ENCODE results near the gene BLOC1S5. TPM values are rescaled to one million over a fixed set of nuclear protein-coding genes. Genes with fewer than 3 reads are reported as not detected.

Gene BLOC1S5
- total and polyA plus RNA-seq, 7 donors: 5.6 to 17.7 (median 7.6) TPM

DNA sequence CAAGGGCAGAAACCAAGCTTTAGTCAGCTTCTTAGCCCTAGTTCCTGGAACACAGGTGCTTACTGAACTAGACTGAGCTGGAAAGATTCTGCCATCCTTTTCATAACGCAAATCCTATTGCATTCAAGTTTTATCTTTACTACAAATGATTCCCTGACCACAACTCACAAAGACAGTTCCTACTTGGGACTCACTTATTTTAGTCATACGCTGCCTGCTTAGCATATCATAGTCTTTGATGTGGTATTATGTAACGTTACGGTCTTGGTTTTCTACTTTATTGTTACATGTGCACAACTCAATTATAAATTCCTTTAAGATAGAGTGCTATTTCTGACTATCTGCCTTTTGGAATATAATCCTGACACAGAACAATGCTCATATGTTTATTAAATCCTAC, 59.1 kb downstream of the BLOC1S5 start:
- ATAC-seq: no peak
- no peaks in the 10 kb centered on the region for H3K9me3 ChIP-seq
- intact Hi-C loops (cut with DNase I): loop anchor here (5.0 kb wide), 1 partner anchor 278 kb away; the partner anchor contains the start of gene BMP6 (in 2 of the 2)

DNA sequence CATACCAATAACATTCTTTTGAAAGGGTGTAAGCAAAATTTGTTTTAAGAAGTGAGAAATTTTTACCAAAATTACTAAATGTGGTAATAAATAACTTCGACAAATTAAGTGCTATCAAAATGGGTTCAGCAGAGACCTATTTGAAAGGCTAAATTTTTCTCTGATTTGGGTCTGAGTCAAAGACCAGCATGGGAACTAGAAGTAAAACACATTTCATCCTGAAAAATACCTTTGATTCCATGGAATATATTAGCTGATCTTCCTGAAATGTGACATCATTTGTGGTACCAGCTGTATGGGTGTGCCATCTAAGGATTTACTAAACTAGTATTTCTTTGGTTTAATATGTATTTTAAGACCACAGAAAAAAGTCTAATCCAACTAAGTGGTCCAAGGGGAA, 63.6 kb downstream of the BLOC1S5 start:
- Histone ChIP-seq H3K4me1 (no peaks in the 10 kb centered on the region), H3K27ac (no peak overlapping the region), H3K36me3 (ENCODE audit: insufficient read depth in 1 of 2, low read depth in 1 of 2) (no peaks in the 10 kb centered on the region), H3K27me3 (ENCODE audit: insufficient read depth in 3 of 3, low read length in 2 of 3) (no peaks in the 10 kb centered on the region), H3K9me3 (no peaks in the 10 kb centered on the region), H3K4me3 (no peak overlapping the region)
- TF ChIP-seq, protein P1, sequence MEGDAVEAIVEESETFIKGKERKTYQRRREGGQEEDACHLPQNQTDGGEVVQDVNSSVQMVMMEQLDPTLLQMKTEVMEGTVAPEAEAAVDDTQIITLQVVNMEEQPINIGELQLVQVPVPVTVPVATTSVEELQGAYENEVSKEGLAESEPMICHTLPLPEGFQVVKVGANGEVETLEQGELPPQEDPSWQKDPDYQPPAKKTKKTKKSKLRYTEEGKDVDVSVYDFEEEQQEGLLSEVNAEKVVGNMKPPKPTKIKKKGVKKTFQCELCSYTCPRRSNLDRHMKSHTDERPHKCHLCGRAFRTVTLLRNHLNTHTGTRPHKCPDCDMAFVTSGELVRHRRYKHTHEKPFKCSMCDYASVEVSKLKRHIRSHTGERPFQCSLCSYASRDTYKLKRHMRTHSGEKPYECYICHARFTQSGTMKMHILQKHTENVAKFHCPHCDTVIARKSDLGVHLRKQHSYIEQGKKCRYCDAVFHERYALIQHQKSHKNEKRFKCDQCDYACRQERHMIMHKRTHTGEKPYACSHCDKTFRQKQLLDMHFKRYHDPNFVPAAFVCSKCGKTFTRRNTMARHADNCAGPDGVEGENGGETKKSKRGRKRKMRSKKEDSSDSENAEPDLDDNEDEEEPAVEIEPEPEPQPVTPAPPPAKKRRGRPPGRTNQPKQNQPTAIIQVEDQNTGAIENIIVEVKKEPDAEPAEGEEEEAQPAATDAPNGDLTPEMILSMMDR (IDR thresholded peaks at IDR 0.05): no peak
- intact Hi-C loops (cut with DNase I): no loop called here
- DNase-seq (no peak), ATAC-seq (no peak)
- WGBS, 3 donors: 79 to 88% (median 82%) methylated on average over 1 of the region's 1 CpG

More for the DNA sequence above, 59.1 kb downstream of the BLOC1S5 start:
- TF ChIP-seq, protein P1 (IDR thresholded peaks at IDR 0.05): no peak
- no peak overlapping the region for H3K27ac ChIP-seq
- no peaks in the 10 kb centered on the region for H3K27me3 ChIP-seq (ENCODE audit: insufficient read depth in 3 of 3, low read length in 2 of 3)
- no peaks in the 10 kb centered on the region for H3K36me3 ChIP-seq (ENCODE audit: insufficient read depth in 1 of 2, low read depth in 1 of 2)
- no peaks in the 10 kb centered on the region for H3K4me1 ChIP-seq
- no peak for DNase-seq
- WGBS, 3 donors: 78 to 89% (median 87%) methylated on average over 4 of the region's 4 CpGs
- H3K4me3 ChIP-seq: no peak overlapping the region

DNA sequence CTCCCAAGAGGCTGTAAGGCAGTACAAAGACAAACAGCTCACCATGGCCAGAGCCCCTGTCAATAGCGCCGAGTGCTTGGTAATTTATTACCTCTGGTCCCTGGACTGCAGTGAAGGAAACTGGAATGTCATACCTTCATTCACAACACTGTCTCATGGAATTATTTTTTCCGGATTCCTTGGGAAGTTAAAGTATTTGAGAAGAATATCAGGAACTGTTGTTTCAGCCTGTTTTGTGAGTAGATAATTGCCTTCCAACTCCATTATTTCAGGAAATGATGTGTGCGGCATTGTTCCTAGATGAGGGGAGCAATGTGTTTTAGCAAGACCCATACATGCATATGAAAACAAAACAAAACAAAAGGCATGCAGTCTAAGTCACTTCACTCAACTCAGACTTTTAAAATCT, 64.0 kb downstream of the BLOC1S5 start:
- WGBS, 3 donors: 51 to 65% (median 65%) methylated on average over 4 of the region's 4 CpGs
- no peak overlapping the region for H3K4me3 ChIP-seq
- no peak for DNase-seq
- TF ChIP-seq, protein P1 (IDR thresholded peaks at IDR 0.05): no peak
- intact Hi-C loops (cut with DNase I): no loop called here
- no peak overlapping the region for H3K27ac ChIP-seq
- H3K36me3 ChIP-seq (ENCODE audit: insufficient read depth in 1 of 2, low read depth in 1 of 2): no peaks in the 10 kb centered on the region
- no peaks in the 10 kb centered on the region for H3K4me1 ChIP-seq
- no peaks in the 10 kb centered on the region for H3K27me3 ChIP-seq (ENCODE audit: insufficient read depth in 3 of 3, low read length in 2 of 3)
- no peaks in the 10 kb centered on the region for H3K9me3 ChIP-seq
- ATAC-seq: no peak

DNA sequence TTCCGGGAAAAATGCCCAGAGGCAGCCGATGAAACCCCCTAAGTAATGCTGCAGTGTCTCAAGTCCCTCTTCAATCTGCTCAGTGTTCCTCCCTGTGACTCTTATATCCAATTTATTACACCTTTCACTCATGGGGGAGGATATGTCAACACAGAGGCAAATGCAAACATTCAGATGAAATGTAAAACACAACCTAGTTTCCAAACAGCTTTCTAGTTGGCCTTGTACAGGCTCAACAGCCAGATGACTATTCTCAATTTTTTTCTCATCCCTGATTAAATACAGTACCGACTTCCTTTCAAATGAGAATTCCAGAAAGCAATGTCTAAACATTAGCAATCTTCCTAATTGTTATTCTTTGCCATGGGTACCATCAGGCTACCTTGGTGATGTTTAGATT, 65.0 kb downstream of the BLOC1S5 start:
- no peaks in the 10 kb centered on the region for H3K4me1 ChIP-seq
- DNase-seq: no peak
- TF ChIP-seq, protein P1 (IDR thresholded peaks at IDR 0.05): no peak
- intact Hi-C loops (cut with DNase I): no loop called here
- H3K9me3 ChIP-seq: no peaks in the 10 kb centered on the region
- no peak overlapping the region for H3K4me3 ChIP-seq
- WGBS, 3 donors: 77 to 87% (median 83%) methylated on average over 3 of the region's 3 CpGs
- no peaks in the 10 kb centered on the region for H3K27me3 ChIP-seq (ENCODE audit: insufficient read depth in 3 of 3, low read length in 2 of 3)
- no peak for ATAC-seq
- H3K27ac ChIP-seq: no peak overlapping the region
- H3K36me3 ChIP-seq (ENCODE audit: insufficient read depth in 1 of 2, low read depth in 1 of 2): no peaks in the 10 kb centered on the region

DNA sequence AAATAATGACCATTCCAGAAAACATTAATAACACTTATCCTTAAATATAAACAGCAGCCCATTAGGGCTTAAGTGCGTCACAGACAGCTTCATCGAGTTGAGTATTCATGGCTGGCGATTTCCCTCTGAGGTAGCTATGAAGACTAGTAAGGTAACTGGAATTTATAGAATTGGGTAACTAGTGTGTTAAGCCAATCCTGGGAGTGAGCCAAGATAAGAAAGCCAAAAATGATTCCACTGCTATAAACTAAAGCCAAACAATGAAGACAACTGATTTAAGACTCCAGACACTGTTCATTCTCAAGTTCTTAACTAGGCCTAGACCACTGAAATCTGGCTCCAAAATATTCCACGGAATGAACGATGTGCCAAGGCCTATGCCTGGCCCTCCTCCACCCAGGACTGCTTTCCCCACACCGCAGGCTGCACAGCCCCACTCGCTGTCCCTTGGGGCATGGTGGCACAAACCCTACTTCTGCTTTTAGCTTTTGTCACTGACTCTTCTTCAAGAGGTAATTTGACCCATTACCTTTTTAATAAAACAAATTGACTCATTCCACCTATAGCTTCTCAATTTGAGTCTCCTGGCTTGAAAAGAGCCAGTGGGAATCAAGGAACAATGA, 66.0 kb downstream of the BLOC1S5 start:
- peaks cover 4% of the 10 kb centered on the region for H3K9me3 ChIP-seq
- no peaks in the 10 kb centered on the region for H3K36me3 ChIP-seq (ENCODE audit: insufficient read depth in 1 of 2, low read depth in 1 of 2)
- WGBS, 3 donors: 85 to 87% (median 85%) methylated on average over 7 of the region's 7 CpGs
- ATAC-seq: no peak
- no peak for DNase-seq
- intact Hi-C loops (cut with DNase I): no loop called here
- no peak overlapping the region for H3K4me3 ChIP-seq
- H3K27ac ChIP-seq: no peak overlapping the region
- no peaks in the 10 kb centered on the region for H3K4me1 ChIP-seq
- H3K27me3 ChIP-seq (ENCODE audit: insufficient read depth in 3 of 3, low read length in 2 of 3): no peaks in the 10 kb centered on the region
- TF ChIP-seq, protein P1 (IDR thresholded peaks at IDR 0.05): no peak

All from psoas muscle (tissue), 8 donors.